K562 (cell line): ENCODE measurements around the gene SGK1. TPM values are rescaled to one million over a fixed set of nuclear protein-coding genes. Genes with fewer than 3 reads are reported as not detected.

Experiments used
- ATAC-seq: fragments of 200-7000 bp; cut with Tn5 transposase; 3 replicates; pipeline ENCODE4 v1.9.1; 2020; ENCODE audit warnings: moderate library complexity
- BruUV-seq: library from RNA; stranded (reverse); fragments of 400-500 nt; replicated peaks from 2 replicates; lab custom pipeline; 2021; lab: Mats Ljungman, UMichigan
- CTCF ChIA-PET: fragments of 300-600 bp; formaldehyde crosslinking; extraction: SDS; loops from one replicate; lab custom pipeline; 2021; ENCODE audit warnings: low intra/inter-chr PET ratio; lab: Yijun Ruan, JAX
- POLR2A ChIA-PET: fragments of 300-600, 350-650 bp; sonication (Branson Sonifier 250); formaldehyde crosslinking; extraction: SDS; loops from one replicate; lab custom pipeline; 2021; ENCODE audit warnings: antibody characterized with exemption, inconsistent platforms; lab: Yijun Ruan, JAX
- DNase-seq, 4 experiments: peaks; one replicate each; pipeline versions ENCODE4 v3.0.0 to v3.0.0-alpha.2; 2011 to 2018; ENCODE audit warnings: low spot score in 3 of 4, mixed read lengths in 3 of 4; ENCODE audit errors: extremely low read depth in 1 of 4
- FAIRE-seq: peaks from 2 replicates; lab custom pipeline; 2011; peaks lifted over from hg19 to GRCh38; lab: Jason Lieb, UNC
- H2AFZ ChIP-seq: 2 replicates; pipeline ENCODE4 v1.6.0; 2011; ENCODE audit warnings: low read depth, low read length, control low read depth, inconsistent platforms
- H3K27ac ChIP-seq: fragments of 200-600 bp; 3 replicates; pipeline ENCODE4 v1.8.0; 2011; ENCODE audit warnings: low read depth, mild to moderate bottlenecking, control low read depth, inconsistent platforms, low read length, moderate library complexity, mixed read lengths; ENCODE audit errors: extremely low read depth
- H3K27me3 ChIP-seq, 2 experiments: fragments of 300-600 bp in 1 of 2; 2 replicates in 1 of 2; 3 replicates in 1 of 2; pipeline versions ENCODE4 v1.6.0 to v1.8.0; 2011; ENCODE audit warnings: inconsistent platforms in 2 of 2, low read length in 2 of 2, mild to moderate bottlenecking in 1 of 2, mixed read lengths in 1 of 2, moderate library complexity in 1 of 2; ENCODE audit not compliant: control insufficient read depth in 2 of 2, insufficient read depth in 2 of 2
- H3K36me3 ChIP-seq: fragments of 300-600 bp; 3 replicates; pipeline ENCODE4 v1.8.0; 2011; ENCODE audit warnings: mild to moderate bottlenecking, low read length, inconsistent platforms; ENCODE audit not compliant: control insufficient read depth, insufficient read depth
- H3K4me1 ChIP-seq, 2 experiments: fragments of 200-600 bp in 1 of 2; replicated peaks in 1 of 2; 2 replicates in 1 of 2; 3 replicates in 1 of 2; pipeline versions ENCODE4 v1.5.1 to v1.8.0; 2011; ENCODE audit warnings: inconsistent platforms in 2 of 2, low read length in 2 of 2, mild to moderate bottlenecking in 1 of 2, mixed read lengths in 1 of 2, moderate library complexity in 1 of 2; ENCODE audit not compliant: control insufficient read depth in 2 of 2, insufficient read depth in 2 of 2
- H3K4me2 ChIP-seq: 2 replicates; pipeline ENCODE4 v1.6.1; 2011; ENCODE audit warnings: low read length, control low read depth, inconsistent platforms, mixed read lengths; ENCODE audit not compliant: insufficient read depth
- H3K4me3 ChIP-seq: fragments of 200-600 bp; sonication (generic), shearing (Covaris generic); 2 replicates; pipeline ENCODE4 v1.5.1; 2016; ENCODE audit warnings: control low read depth, inconsistent platforms
- H3K79me2 ChIP-seq: fragments of 200-600 bp; 3 replicates; pipeline ENCODE4 v1.8.0; 2011; ENCODE audit warnings: low read length, inconsistent platforms; ENCODE audit not compliant: control insufficient read depth, insufficient read depth
- H3K9ac ChIP-seq, 2 experiments: 2 replicates each; pipeline versions ENCODE4 v1.6.0 to v1.6.1; 2011; ENCODE audit warnings: low read depth in 2 of 2, low read length in 2 of 2, control low read depth in 1 of 2, inconsistent platforms in 1 of 2, mild to moderate bottlenecking in 1 of 2, mixed read lengths in 1 of 2; ENCODE audit not compliant: insufficient read depth in 1 of 2
- H3K9me1 ChIP-seq: one replicate; pipeline ENCODE4 v1.6.0; 2011; ENCODE audit warnings: inconsistent platforms, mild to moderate bottlenecking, low read length, moderate library complexity; ENCODE audit not compliant: control insufficient read depth, insufficient read depth
- H3K9me3 ChIP-seq: replicated peaks from 2 replicates; pipeline ENCODE4 v1.5.1; 2011; ENCODE audit warnings: low read depth, low read length, inconsistent platforms; ENCODE audit not compliant: control insufficient read depth, insufficient read depth
- H4K20me1 ChIP-seq: replicated peaks from 2 replicates; pipeline ENCODE4 v1.6.1; 2011; ENCODE audit warnings: low read length, inconsistent platforms, mixed read lengths; ENCODE audit not compliant: control insufficient read depth, insufficient read depth
- CUX1 ChIP-seq: fragments of 200-800 bp; sonication (Bioruptor generic); IDR thresholded peaks from 2 replicates; pipeline ENCODE4 v1.6.1; 2016; ENCODE audit warnings: missing genetic modification characterization, missing compliant biosample characterization
- ETV1 ChIP-seq: fragments of 450-650 bp; conservative IDR thresholded peaks from 2 replicates; pipeline ENCODE4 v1.6.1; 2016; ENCODE audit warnings: missing genetic modification characterization, control low read depth, low read depth, missing compliant biosample characterization
- FIP1L1 ChIP-seq: fragments of 200-400 bp; formaldehyde crosslinking; IDR thresholded peaks from 2 replicates; pipeline ENCODE4 v1.6.1; 2018; ENCODE audit warnings: mild to moderate bottlenecking, low read depth, low read length; ENCODE audit not compliant: poor library complexity, severe bottlenecking
- KAT7 ChIP-seq: sonication (generic); formaldehyde crosslinking; IDR thresholded peaks from 2 replicates; pipeline ENCODE4 v1.8.0; 2022; ENCODE audit warnings: missing genetic modification reagents, mild to moderate bottlenecking, borderline replicate concordance
- MED1 ChIP-seq: sonication (generic); formaldehyde crosslinking; IDR thresholded peaks from 2 replicates; pipeline ENCODE4 v1.8.1; 2023; ENCODE audit warnings: missing genetic modification reagents, borderline replicate concordance
- MEIS2 ChIP-seq: fragments of 450-650 bp; IDR thresholded peaks from 2 replicates; pipeline ENCODE4 v1.6.1; 2014; ENCODE audit warnings: mild to moderate bottlenecking; ENCODE audit not compliant: partially characterized antibody
- SETDB1 ChIP-seq: IDR thresholded peaks from one replicate; pipeline ENCODE4 v1.6.1; 2012; ENCODE audit warnings: low read length, control low read depth, inconsistent platforms
- SMARCA5 ChIP-seq: fragments of 450-650 bp; IDR thresholded peaks from 2 replicates; pipeline ENCODE4 v1.6.1; 2016
- SMC3 ChIP-seq: conservative IDR thresholded peaks from 2 replicates; pipeline ENCODE4 v1.6.1; 2011; ENCODE audit warnings: low read depth, low read length, improper control_type of control experiment; ENCODE audit not compliant: insufficient read depth
- SRSF9 ChIP-seq: fragments of 200-400 bp; formaldehyde crosslinking; IDR thresholded peaks from 2 replicates; pipeline ENCODE4 v1.6.1; 2017; ENCODE audit warnings: low read depth, low read length, borderline replicate concordance
- YY1 ChIP-seq, 3 experiments: IDR thresholded peaks; 2 replicates each; pipeline ENCODE4 v1.6.1; 2011; ENCODE audit warnings: low read length in 2 of 3, mild to moderate bottlenecking in 2 of 3, moderate library complexity in 2 of 3, borderline replicate concordance in 1 of 3, control low read depth in 1 of 3, low read depth in 1 of 3; ENCODE audit not compliant: insufficient read depth in 3 of 3, insufficient replicate concordance in 2 of 3, control insufficient read depth in 1 of 3, insufficient read length in 1 of 3; ENCODE audit errors: extremely low read depth in 1 of 3
- ZNF3 ChIP-seq: fragments of 250-450 bp; sonication (Bioruptor Pico); IDR thresholded peaks from 2 replicates; pipeline ENCODE4 v1.5.0; 2021; ENCODE audit warnings: mild to moderate bottlenecking, moderate library complexity
- ZNF445 ChIP-seq: fragments of 250-450 bp; sonication (Bioruptor Pico); IDR thresholded peaks from 2 replicates; pipeline ENCODE4 v1.4.0; 2020; ENCODE audit warnings: low read depth, mild to moderate bottlenecking, moderate library complexity
- ZNF75A ChIP-seq: fragments of 450-650 bp; formaldehyde crosslinking; IDR thresholded peaks from 2 replicates; pipeline ENCODE4 v1.4.0; 2020; ENCODE audit warnings: mild to moderate bottlenecking
- WGBS: fragments of 100-300 bp; shearing (Covaris generic); methylation state at CpG from one replicate; pipeline ENCODE4 v1.1.6; 2016; ENCODE audit warnings: low coverage, mixed read lengths; ENCODE audit not compliant: insufficient coverage; ENCODE audit errors: missing lambda C conversion rate; 5-methylcytosine and 5-hydroxymethylcytosine counted together
- in situ Hi-C: fragments of 300-500 bp; cut with MboI; formaldehyde crosslinking; loops from 4 replicates; pipeline ENCODE4 v1.15.0; 2018; ENCODE audit warnings: inconsistent platforms, mixed read lengths
- intact Hi-C: fragments of 100-400 bp; cut with micrococcal nuclease; formaldehyde crosslinking; loops from 2 replicates; pipeline ENCODE4 v1.14.2; 2022
- polyA plus RNA-seq, 8 experiments: library from polyadenylated mRNA; depleted of rRNA in 4 of 8; stranded (reverse) in 5 of 8; unstranded in 3 of 8; fragments of >200 nt; fragmentation: Nextera tagmentation in 2 of 8; fragmentation: Illumina TruSeq in 1 of 8; extraction: Ambion mirVana in 2 of 8; extraction: Trizol in 1 of 8; gene quantifications; 2 replicates each; pipeline versions ENCODE4 v1.2.1 to v1.2.3, GENCODE V29; 2011 to 2014; ENCODE audit warnings: inconsistent platforms in 1 of 8, missing spikeins in 1 of 8
- total RNA-seq, 7 experiments: library from RNA; depleted of rRNA in 6 of 7; stranded (reverse); fragments of >200 nt in 6 of 7; fragmentation: Illumina TruSeq in 2 of 7; extraction: Trizol in 2 of 7; gene quantifications; 2 replicates each; pipeline versions ENCODE4 v1.2.1 to v1.2.3, GENCODE V29; 2011 to 2021; ENCODE audit warnings: low replicate concordance in 1 of 7
- TF ChIP-seq, protein P1 (sequence below): fragments of 450-650 bp; formaldehyde crosslinking; IDR thresholded peaks from 2 replicates; pipeline ENCODE4 v1.4.0; 2020; ENCODE audit warnings: mild to moderate bottlenecking, moderate library complexity

Gene SGK1
- total and polyA plus RNA-seq, 9 of the 15 experiments (the other 6 are each of a cell fraction or from before 2014, with no cell fraction given): 3.5 to 7.2 (median 3.9) TPM

GRCh38 chr6:134146268-134147033, 171.5 kb downstream of the SGK1 start:
- no peak for FAIRE-seq
- Histone ChIP-seq H3K4me1 (peaks cover 0 to 17% of the 10 kb centered on the region in 2 experiments; a peak in 3 of 5 replicates), H3K27me3 (no peaks in the 10 kb centered on the region), H3K9ac (no peak overlapping the region), H3K27ac (no peak overlapping the region), H4K20me1 (no peaks in the 10 kb centered on the region)
- DNase-seq: no peak
- intact Hi-C loops: loop anchor here (5.0 kb wide), 1 partner anchor 34 kb away; no protein-coding TSS in a partner anchor
- no TSS peak for BruUV-seq
- in situ Hi-C loops: no loop called here
- TF ChIP-seq SMC3 (no peak), ZNF3 (CRISPR knock-in tag) (no peak), ETV1 (tag) (no peak), ZNF75A (CRISPR knock-in tag) (no peak), YY1 (IDR thresholded peaks at IDR 0.05; ENCODE audit: borderline replicate concordance in 1 of 3, control insufficient read depth in 1 of 3, extremely low read depth in 1 of 3, insufficient read depth in 3 of 3, insufficient read length in 1 of 3, insufficient replicate concordance in 2 of 3, low read depth in 1 of 3, low read length in 2 of 3) (peak in 1 of 3 experiments; percentile 25), ZNF445 (CRISPR knock-in tag) (peak; percentile 24; the same call in 1 of the 2 replicates), KAT7 (no peak), SETDB1 (no peak), SRSF9 (no peak), MEIS2 (no peak), MED1 (CRISPR knock-in tag) (no peak), SMARCA5 (no peak), CUX1 (CRISPR knock-in tag) (no peak), FIP1L1 (no peak)
- TF ChIP-seq, protein P1, sequence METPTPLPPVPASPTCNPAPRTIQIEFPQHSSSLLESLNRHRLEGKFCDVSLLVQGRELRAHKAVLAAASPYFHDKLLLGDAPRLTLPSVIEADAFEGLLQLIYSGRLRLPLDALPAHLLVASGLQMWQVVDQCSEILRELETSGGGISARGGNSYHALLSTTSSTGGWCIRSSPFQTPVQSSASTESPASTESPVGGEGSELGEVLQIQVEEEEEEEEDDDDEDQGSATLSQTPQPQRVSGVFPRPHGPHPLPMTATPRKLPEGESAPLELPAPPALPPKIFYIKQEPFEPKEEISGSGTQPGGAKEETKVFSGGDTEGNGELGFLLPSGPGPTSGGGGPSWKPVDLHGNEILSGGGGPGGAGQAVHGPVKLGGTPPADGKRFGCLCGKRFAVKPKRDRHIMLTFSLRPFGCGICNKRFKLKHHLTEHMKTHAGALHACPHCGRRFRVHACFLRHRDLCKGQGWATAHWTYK: no peak
- TF ChIP-seq, all 486 proteins: peak for 2
- H3K79me2 ChIP-seq: no peaks in the 10 kb centered on the region
- H3K4me2 ChIP-seq: peak overlapping the region; percentile 28; the same call in 1 of the 2 replicates
- CTCF ChIA-PET: no interaction called here
- peak; percentile 53 for ATAC-seq
- WGBS: 46% methylated on average over 7 of the region's 7 CpGs
- H2AFZ ChIP-seq: peak overlapping the region; percentile 81
- H3K36me3 ChIP-seq: no peaks in the 10 kb centered on the region
- H3K4me3 ChIP-seq: no peak overlapping the region
- H3K9me1 ChIP-seq: no peaks in the 10 kb centered on the region
- POLR2A ChIA-PET: interaction anchor here (0.9 kb wide), 1 partner anchor 27 kb away, joined by 3 read pairs; no protein-coding TSS in a partner anchor
- no peaks in the 10 kb centered on the region for H3K9me3 ChIP-seq
